Thyroid gland (tissue), 4 donors: Measurements from ENCODE around the gene ALDH1A1. TPM values are rescaled to one million over a fixed set of nuclear protein-coding genes. Genes with fewer than 3 reads are reported as not detected.

Experiments
- DNase-seq, 2 donors: peaks; one replicate each; pipeline ENCODE4 v3.0.0-alpha.2; 2019
- H3K27ac ChIP-seq, 3 donors: fragments of 200-600 bp; sonication (generic); 1 replicate in 2 of 3; 2 replicates in 1 of 3; pipeline ENCODE4 v1.5.1; 2016 to 2019; ENCODE audit warnings: mild to moderate bottlenecking in 1 of 3, moderate library complexity in 1 of 3
- H3K27me3 ChIP-seq: fragments of 200-600 bp; sonication (generic); one replicate; pipeline ENCODE4 v1.5.1; 2019
- H3K36me3 ChIP-seq, 2 donors: fragments of 200-600 bp; sonication (generic); one replicate each; pipeline ENCODE4 v1.5.1; 2016 to 2019
- H3K4me1 ChIP-seq, 2 donors: fragments of 200-600 bp; sonication (generic); one replicate each; pipeline ENCODE4 v1.5.1; 2017 to 2019
- H3K4me3 ChIP-seq, 3 donors: fragments of 200-600 bp; sonication (generic); replicated peaks in 1 of 3; 1 replicate in 2 of 3; 2 replicates in 1 of 3; pipeline ENCODE4 v1.5.1; 2016; ENCODE audit warnings: mild to moderate bottlenecking in 1 of 3
- H3K9me3 ChIP-seq: fragments of 200-600 bp; sonication (generic); one replicate; pipeline ENCODE4 v1.5.1; 2017
- POLR2A ChIP-seq, 2 donors: fragments of 450-650 bp; IDR thresholded peaks; one replicate each; pipeline ENCODE4 v1.6.1; 2017; ENCODE audit warnings: antibody characterized with exemption in 2 of 2, mild to moderate bottlenecking in 2 of 2, moderate library complexity in 1 of 2
- WGBS, 2 donors: methylation state at CpG; one replicate each; pipeline ENCODE4 v1.1.5; 2017; 5-methylcytosine and 5-hydroxymethylcytosine counted together
- intact Hi-C: fragments of 100-400 bp; cut with DNase I; formaldehyde crosslinking; loops from one replicate; pipeline ENCODE4 v1.15.1; 2023
- total RNA-seq, 4 donors: library from RNA; depleted of rRNA; stranded (reverse); fragments of >200 nt; gene quantifications; one replicate each; pipeline ENCODE4 v1.2.3, GENCODE V29; 2016
- TF ChIP-seq, protein P1 (sequence below), 6 experiments: fragments of 200-600 bp in 3 of 6; fragments of 450-650 bp in 3 of 6; sonication (generic) in 3 of 6; IDR thresholded peaks; one replicate each; pipeline ENCODE4 v1.5.1; 2016 to 2019; ENCODE audit warnings: antibody characterized with exemption in 6 of 6, mild to moderate bottlenecking in 2 of 6, inconsistent platforms in 1 of 6, moderate library complexity in 1 of 6

The ALDH1A1 gene
- total RNA-seq, 4 donors from 2014 or later, result 237 to 323 (median 293) TPM

GRCh38 chr9:72915659-72916058 lies 37.2 kb downstream of the ALDH1A1 start:
- no peak for TF ChIP-seq POLR2A (IDR thresholded peaks at IDR 0.05)
- TF ChIP-seq, protein P1, sequence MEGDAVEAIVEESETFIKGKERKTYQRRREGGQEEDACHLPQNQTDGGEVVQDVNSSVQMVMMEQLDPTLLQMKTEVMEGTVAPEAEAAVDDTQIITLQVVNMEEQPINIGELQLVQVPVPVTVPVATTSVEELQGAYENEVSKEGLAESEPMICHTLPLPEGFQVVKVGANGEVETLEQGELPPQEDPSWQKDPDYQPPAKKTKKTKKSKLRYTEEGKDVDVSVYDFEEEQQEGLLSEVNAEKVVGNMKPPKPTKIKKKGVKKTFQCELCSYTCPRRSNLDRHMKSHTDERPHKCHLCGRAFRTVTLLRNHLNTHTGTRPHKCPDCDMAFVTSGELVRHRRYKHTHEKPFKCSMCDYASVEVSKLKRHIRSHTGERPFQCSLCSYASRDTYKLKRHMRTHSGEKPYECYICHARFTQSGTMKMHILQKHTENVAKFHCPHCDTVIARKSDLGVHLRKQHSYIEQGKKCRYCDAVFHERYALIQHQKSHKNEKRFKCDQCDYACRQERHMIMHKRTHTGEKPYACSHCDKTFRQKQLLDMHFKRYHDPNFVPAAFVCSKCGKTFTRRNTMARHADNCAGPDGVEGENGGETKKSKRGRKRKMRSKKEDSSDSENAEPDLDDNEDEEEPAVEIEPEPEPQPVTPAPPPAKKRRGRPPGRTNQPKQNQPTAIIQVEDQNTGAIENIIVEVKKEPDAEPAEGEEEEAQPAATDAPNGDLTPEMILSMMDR (IDR thresholded peaks at IDR 0.05), result no peak

GRCh38 chr9:72914750-72915149 lies 38.1 kb downstream of the ALDH1A1 start:
- intact Hi-C loops, result no loop called here
- H3K27me3 ChIP-seq, result no peaks in the 10 kb centered on the region
- no peak for TF ChIP-seq POLR2A (IDR thresholded peaks at IDR 0.05)
- TF ChIP-seq, protein P1 (IDR thresholded peaks at IDR 0.05), result no peak
- WGBS, 2 donors, result 65 to 91% methylated on average over 2 of the region's 2 CpGs
- no peak overlapping the region for H3K27ac ChIP-seq
- DNase-seq, result no peak
- H3K4me1 ChIP-seq, result peaks cover 4 to 6% of the 10 kb centered on the region in 2 donors
- no peaks in the 10 kb centered on the region for H3K9me3 ChIP-seq
- peaks cover 12 to 13% of the 10 kb centered on the region in 2 donors for H3K36me3 ChIP-seq
- H3K4me3 ChIP-seq, result no peak overlapping the region

More at GRCh38 chr9:72915659-72916058, 37.2 kb downstream of the ALDH1A1 start:
- intact Hi-C loops, result no loop called here
- no peak for DNase-seq
- Histone ChIP-seq H3K4me1 (peaks cover 4 to 6% of the 10 kb centered on the region in 2 donors), H3K4me3 (no peak overlapping the region), H3K9me3 (no peaks in the 10 kb centered on the region), H3K27me3 (no peaks in the 10 kb centered on the region), H3K27ac (no peak overlapping the region), H3K36me3 (peaks cover 12 to 13% of the 10 kb centered on the region in 2 donors)
- WGBS, 2 donors, result 79 to 89% methylated on average over 5 of the region's 5 CpGs

- DNase-seq, result no peak
- Histone ChIP-seq H3K36me3 (peaks cover 12 to 13% of the 10 kb centered on the region in 2 donors), H3K4me3 (no peak overlapping the region), H3K9me3 (no peaks in the 10 kb centered on the region), H3K27ac (peak overlapping the region in 1 of 3 donors; percentile 51), H3K27me3 (no peaks in the 10 kb centered on the region), H3K4me1 (no peaks in the 10 kb centered on the region)
- no peak for TF ChIP-seq POLR2A (IDR thresholded peaks at IDR 0.05)
- TF ChIP-seq, protein P1 (IDR thresholded peaks at IDR 0.05), result no peak
- intact Hi-C loops, result no loop called here
- WGBS, 2 donors, result 90 to 95% methylated on average over 4 of the region's 4 CpGs
Measured at GRCh38 chr9:72913382-72914009, 39.4 kb downstream of the ALDH1A1 start.

- Histone ChIP-seq H3K4me1 (no peaks in the 10 kb centered on the region), H3K27me3 (no peaks in the 10 kb centered on the region), H3K4me3 (no peak overlapping the region), H3K27ac (peak overlapping the region; percentile 20 to 51 (median 50)), H3K36me3 (peaks cover 12 to 13% of the 10 kb centered on the region in 2 donors), H3K9me3 (no peaks in the 10 kb centered on the region)
- intact Hi-C loops, result no loop called here
- no peak for DNase-seq
- no peak for TF ChIP-seq POLR2A (IDR thresholded peaks at IDR 0.05)
- TF ChIP-seq, protein P1 (IDR thresholded peaks at IDR 0.05), result no peak
- 84 to 90% methylated on average over 7 of the region's 7 CpGs for WGBS, 2 donors
Measured at GRCh38 chr9:72912476-72913381, 40.1 kb downstream of the ALDH1A1 start.

- intact Hi-C loops, result no loop called here
- Histone ChIP-seq H3K36me3 (peaks cover 9 to 12% of the 10 kb centered on the region in 2 donors), H3K4me3 (no peak overlapping the region), H3K9me3 (no peaks in the 10 kb centered on the region), H3K27me3 (no peaks in the 10 kb centered on the region), H3K27ac (no peak overlapping the region), H3K4me1 (peaks cover 5 to 6% of the 10 kb centered on the region in 2 donors)
- 76 to 81% methylated on average over 2 of the region's 2 CpGs for WGBS, 2 donors
- no peak for TF ChIP-seq POLR2A (IDR thresholded peaks at IDR 0.05)
- TF ChIP-seq, protein P1 (IDR thresholded peaks at IDR 0.05), result no peak
- DNase-seq, result no peak
Measured at GRCh38 chr9:72911816-72912215, 41.0 kb downstream of the ALDH1A1 start.
